ENCODE results near the gene EPHA10.

The EPHA10 gene

GRCh38 chr1:37718901-37719571 lies 45.9 kb downstream of the EPHA10 start:
- TF ChIP-seq, protein P1, sequence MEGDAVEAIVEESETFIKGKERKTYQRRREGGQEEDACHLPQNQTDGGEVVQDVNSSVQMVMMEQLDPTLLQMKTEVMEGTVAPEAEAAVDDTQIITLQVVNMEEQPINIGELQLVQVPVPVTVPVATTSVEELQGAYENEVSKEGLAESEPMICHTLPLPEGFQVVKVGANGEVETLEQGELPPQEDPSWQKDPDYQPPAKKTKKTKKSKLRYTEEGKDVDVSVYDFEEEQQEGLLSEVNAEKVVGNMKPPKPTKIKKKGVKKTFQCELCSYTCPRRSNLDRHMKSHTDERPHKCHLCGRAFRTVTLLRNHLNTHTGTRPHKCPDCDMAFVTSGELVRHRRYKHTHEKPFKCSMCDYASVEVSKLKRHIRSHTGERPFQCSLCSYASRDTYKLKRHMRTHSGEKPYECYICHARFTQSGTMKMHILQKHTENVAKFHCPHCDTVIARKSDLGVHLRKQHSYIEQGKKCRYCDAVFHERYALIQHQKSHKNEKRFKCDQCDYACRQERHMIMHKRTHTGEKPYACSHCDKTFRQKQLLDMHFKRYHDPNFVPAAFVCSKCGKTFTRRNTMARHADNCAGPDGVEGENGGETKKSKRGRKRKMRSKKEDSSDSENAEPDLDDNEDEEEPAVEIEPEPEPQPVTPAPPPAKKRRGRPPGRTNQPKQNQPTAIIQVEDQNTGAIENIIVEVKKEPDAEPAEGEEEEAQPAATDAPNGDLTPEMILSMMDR (conservative IDR thresholded peaks at IDR 0.05; ENCODE audit: low read depth, low read length), result no peak
- no peak overlapping the region for H3K4me3 ChIP-seq (ENCODE audit: low read length)
- DNase-seq (ENCODE audit: low read depth), result no peak

DNA sequence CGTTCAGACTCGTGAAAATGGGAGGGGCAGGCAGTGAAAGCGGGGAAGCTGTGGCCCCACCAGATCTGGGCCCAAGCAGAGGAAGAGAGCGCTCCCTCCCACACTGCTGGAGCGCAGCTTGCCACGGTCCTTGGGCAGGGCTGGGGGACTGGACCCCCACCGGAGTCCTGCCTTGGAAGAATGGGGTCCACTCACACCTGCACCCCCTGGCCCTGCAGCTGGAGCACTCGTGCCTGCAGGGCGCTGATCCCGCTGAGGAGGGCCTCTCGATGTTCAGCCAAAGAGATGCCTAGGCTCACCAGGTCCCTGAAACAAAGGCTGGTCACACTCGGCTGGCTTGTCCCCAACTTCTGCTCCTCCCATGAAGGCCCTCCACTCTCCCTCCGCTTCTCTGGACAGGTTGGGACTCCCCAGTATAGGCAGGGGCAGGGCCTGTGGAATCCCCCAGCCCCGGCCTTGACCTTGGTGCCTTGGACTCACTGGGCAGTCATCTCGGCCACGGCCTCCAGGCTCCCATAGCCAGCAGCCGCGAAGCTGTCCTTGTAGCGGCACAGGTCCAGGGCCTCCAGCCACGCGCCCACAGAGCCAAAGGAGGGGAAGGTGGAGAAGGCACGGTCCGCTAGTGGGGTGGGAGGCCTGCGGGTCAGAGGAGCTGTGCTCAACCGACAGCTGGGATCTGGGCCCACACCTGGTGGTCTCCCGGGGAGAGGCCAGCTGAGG lies 46.6 kb downstream of the EPHA10 start:
- TF ChIP-seq, protein P1 (conservative IDR thresholded peaks at IDR 0.05; ENCODE audit: low read depth, low read length), result no peak
- no peak for DNase-seq (ENCODE audit: low read depth)
- no peak overlapping the region for H3K4me3 ChIP-seq (ENCODE audit: low read length)

GRCh38 chr1:37717631-37718030 lies 47.3 kb downstream of the EPHA10 start:
- TF ChIP-seq, protein P1 (conservative IDR thresholded peaks at IDR 0.05; ENCODE audit: low read depth, low read length), result no peak

DNA sequence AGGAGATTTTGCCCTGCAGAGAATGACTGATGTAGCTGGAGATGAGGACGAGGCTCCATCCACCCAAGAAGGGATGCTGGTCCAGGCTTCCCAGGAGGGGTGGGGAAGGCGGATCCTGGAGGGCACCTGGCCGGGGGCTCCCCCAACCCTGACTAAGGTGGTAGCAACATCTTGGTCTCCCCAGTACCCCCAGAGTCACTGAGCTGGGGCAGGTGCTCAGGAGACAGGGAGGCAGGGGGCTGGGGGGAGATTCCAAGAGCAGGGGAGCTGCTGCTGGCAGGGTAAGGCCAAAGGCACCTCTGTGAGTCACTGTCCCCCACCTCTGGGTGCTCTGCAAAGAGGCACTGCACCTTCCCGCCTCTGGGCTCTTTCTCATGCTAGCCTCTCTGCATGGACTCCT lies 48.6 kb downstream of the EPHA10 start:
- no peak for DNase-seq (ENCODE audit: low read depth)
- TF ChIP-seq, protein P1 (conservative IDR thresholded peaks at IDR 0.05; ENCODE audit: low read depth, low read length), result no peak
- H3K4me3 ChIP-seq (ENCODE audit: low read length), result no peak overlapping the region

More at GRCh38 chr1:37717631-37718030, 47.3 kb downstream of the EPHA10 start:
- no peak overlapping the region for H3K4me3 ChIP-seq (ENCODE audit: low read length)
- DNase-seq (ENCODE audit: low read depth), result no peak

GRCh38 chr1:37714689-37715088 lies 50.2 kb downstream of the EPHA10 start:
- DNase-seq (ENCODE audit: low read depth), result no peak
- no peak overlapping the region for H3K4me3 ChIP-seq (ENCODE audit: low read length)
- TF ChIP-seq, protein P1 (conservative IDR thresholded peaks at IDR 0.05; ENCODE audit: low read depth, low read length), result no peak

GRCh38 chr1:37714226-37714625 lies 50.7 kb downstream of the EPHA10 start:
- TF ChIP-seq, protein P1 (conservative IDR thresholded peaks at IDR 0.05; ENCODE audit: low read depth, low read length), result no peak

DNA sequence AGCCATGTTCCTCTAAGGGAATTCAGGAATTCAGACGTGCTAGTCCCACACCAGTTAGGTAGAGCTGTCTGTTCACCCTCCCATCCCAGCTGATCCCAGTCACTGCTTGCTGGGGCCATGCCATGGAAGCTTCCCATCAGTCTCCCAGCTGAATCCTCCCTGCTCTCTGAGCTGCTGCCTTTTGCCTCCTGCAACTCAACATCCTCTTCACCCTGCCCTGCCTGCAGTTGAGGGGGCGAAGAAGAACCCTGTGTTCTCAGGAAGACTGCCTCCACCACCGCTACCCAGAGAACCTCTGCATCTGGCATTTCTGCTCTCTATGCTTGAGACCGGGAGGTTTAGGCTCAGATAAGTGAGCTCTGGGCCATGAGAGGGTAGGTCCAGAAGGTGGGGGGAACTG lies 56.4 kb downstream of the EPHA10 start:
- no peak for DNase-seq (ENCODE audit: low read depth)
- TF ChIP-seq, protein P1 (conservative IDR thresholded peaks at IDR 0.05; ENCODE audit: low read depth, low read length), result no peak

More at GRCh38 chr1:37714226-37714625, 50.7 kb downstream of the EPHA10 start:
- DNase-seq (ENCODE audit: low read depth), result no peak
- H3K4me3 ChIP-seq (ENCODE audit: low read length), result no peak overlapping the region

More for the DNA sequence above, 56.4 kb downstream of the EPHA10 start:
- H3K4me3 ChIP-seq (ENCODE audit: low read length), result no peak overlapping the region
